GM12873 (cell line): ENCODE data around the gene CRELD2.

Experiments
- CTCF ChIP-seq: IDR thresholded peaks from 2 replicates; pipeline ENCODE4 v1.5.1; 2012; ENCODE audit warnings: low read depth, mild to moderate bottlenecking, moderate library complexity, low read length, control low read depth; ENCODE audit not compliant: insufficient read depth; ENCODE audit errors: missing control alignments

CRELD2 gene

GRCh38 chr22:49956418-49956770, 38.0 kb downstream of the CRELD2 start:
- TF ChIP-seq CTCF: no peak

- no peak for TF ChIP-seq CTCF
Observed at GRCh38 chr22:49956914-49957825, 38.7 kb downstream of the CRELD2 start.

DNA sequence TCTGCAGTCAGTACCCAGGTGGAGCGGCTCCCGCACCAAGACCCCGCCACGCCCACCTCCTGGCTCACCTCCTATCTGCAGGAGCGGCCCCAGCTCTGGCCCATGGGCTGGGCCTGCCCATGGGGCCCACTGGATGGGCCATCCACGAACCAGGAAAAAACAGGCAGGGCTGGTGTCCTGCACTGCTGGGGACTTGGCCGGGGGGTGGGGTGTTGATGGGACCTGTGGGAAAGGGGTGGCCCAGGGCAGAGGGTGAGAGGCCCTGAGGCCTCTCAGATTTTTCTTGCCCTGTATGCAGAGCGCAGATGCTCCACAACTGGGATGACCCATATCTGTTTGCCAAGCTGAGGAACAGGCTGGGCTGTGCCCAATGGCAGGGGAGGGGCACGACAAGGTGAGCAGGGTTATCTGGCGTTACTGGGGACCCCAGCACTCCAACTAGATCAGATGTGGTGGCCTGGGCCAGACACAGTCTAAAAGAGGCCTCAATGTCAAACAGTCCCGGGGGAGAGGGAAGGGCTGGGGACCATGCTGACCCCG, 39.5 kb downstream of the CRELD2 start:
- no peak for TF ChIP-seq CTCF

DNA sequence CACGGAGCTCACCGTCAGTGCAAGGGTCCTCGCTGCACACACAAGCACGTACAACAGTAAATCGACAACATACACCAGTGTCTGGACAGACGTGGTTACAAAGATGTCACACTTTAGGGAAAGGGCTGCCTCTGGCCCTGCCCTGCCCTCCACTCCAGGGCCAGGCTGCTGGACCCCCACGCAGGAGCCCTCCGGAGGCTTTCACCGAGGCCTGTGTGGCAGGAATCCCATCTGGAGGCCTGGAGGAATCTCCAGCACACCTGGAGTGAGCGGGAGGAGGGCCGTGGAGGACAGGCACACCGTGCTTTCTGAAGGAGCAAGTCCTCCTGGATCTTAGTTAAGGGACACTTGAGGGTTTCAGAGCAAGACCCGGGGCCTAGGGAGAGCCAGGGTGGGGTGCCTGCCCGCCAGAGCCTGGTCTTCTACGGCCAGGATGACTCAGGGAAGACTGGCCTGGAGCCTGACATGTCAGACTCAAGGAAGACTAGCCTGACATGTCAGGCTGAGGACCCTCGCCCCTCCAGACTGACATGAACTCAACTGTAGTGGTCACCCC, 40.0 kb downstream of the CRELD2 start:
- TF ChIP-seq CTCF: no peak

- TF ChIP-seq CTCF: no peak
Observed at GRCh38 chr22:49958931-49959781, 40.7 kb downstream of the CRELD2 start.

DNA sequence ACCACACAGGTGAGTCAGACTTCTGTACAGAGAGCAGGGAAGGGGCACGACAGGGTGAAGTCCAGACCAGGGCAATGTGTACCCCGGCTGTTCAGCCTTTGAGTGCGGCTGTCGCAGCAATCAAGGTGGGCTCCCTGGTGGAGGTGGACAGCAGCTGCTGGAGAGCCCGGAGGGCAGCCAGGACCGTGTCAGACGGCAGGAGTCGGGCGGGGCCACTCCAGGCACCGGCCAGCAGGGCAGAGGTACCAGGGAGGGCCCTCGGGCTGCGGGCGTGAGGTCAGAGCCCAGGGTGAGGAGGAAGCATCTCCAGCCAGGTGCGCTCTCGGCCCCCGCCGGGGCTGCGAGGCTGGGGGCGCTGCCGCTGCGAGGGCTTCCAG, 41.3 kb downstream of the CRELD2 start:
- TF ChIP-seq CTCF: no peak
